GM23338 (cell line): ENCODE measurements around the gene FBXL19. TPM values are rescaled to one million over a fixed set of nuclear protein-coding genes. Genes with fewer than 3 reads are reported as not detected.

ENCODE experiments used
- ATAC-seq: fragments of 200-7000 bp; cut with Tn5 transposase; 3 replicates; pipeline ENCODE4 v1.9.1; 2020
- DNase-seq: peaks from one replicate; pipeline ENCODE4 v3.0.0-alpha.2; 2015; ENCODE audit warnings: low spot score
- H2AFZ ChIP-seq: fragments of 200-600 bp; sonication (generic); 2 replicates; pipeline ENCODE4 v1.8.0; 2016; ENCODE audit warnings: antibody characterized with exemption, mild to moderate bottlenecking, moderate library complexity
- H3F3A ChIP-seq: fragments of 200-600 bp; sonication (generic); replicated peaks from 2 replicates; pipeline ENCODE4 v1.8.0; 2017; ENCODE audit warnings: antibody characterized with exemption, mixed run types, low read depth
- H3K27ac ChIP-seq: fragments of 200-600 bp; sonication (generic); 2 replicates; pipeline ENCODE4 v1.6.1; 2016; ENCODE audit warnings: low read depth
- H3K27me3 ChIP-seq: fragments of 200-600 bp; sonication (generic); 2 replicates; pipeline ENCODE4 v1.8.0; 2016; ENCODE audit warnings: mild to moderate bottlenecking, mixed run types, moderate library complexity; ENCODE audit not compliant: insufficient read depth
- H3K36me3 ChIP-seq: fragments of 200-600 bp; sonication (generic); 2 replicates; pipeline ENCODE4 v1.8.0; 2016; ENCODE audit warnings: mild to moderate bottlenecking; ENCODE audit not compliant: insufficient read depth
- H3K4me1 ChIP-seq: fragments of 200-600 bp; sonication (generic); 2 replicates; pipeline ENCODE4 v1.8.0; 2016; ENCODE audit warnings: mild to moderate bottlenecking, moderate library complexity; ENCODE audit not compliant: insufficient read depth
- H3K4me2 ChIP-seq: fragments of 200-600 bp; sonication (generic); 2 replicates; pipeline ENCODE4 v1.7.1; 2017; ENCODE audit warnings: mixed run types
- H3K4me3 ChIP-seq: fragments of 200-600 bp; sonication (generic); 2 replicates; pipeline ENCODE4 v1.6.1; 2016; ENCODE audit warnings: mixed run types
- H3K79me2 ChIP-seq: fragments of 200-600 bp; sonication (generic); replicated peaks from 2 replicates; pipeline ENCODE4 v1.8.0; 2017; ENCODE audit warnings: mild to moderate bottlenecking; ENCODE audit not compliant: insufficient read depth
- H3K9me2 ChIP-seq: fragments of 200-600 bp; sonication (generic); 2 replicates; pipeline ENCODE4 v1.8.0; 2017; ENCODE audit not compliant: insufficient read depth
- H4K20me1 ChIP-seq: fragments of 200-600 bp; sonication (generic); replicated peaks from 2 replicates; pipeline ENCODE4 v1.8.0; 2017; ENCODE audit warnings: mild to moderate bottlenecking; ENCODE audit not compliant: insufficient read depth
- H3K27ac Mint-ChIP-seq: 2 replicates; pipeline ENCODE4 v1.8.0; 2020; ENCODE audit warnings: inconsistent platforms, mild to moderate bottlenecking, moderate library complexity, mixed read lengths
- H3K27me3 Mint-ChIP-seq: 3 replicates; pipeline ENCODE4 v1.8.0; 2022; ENCODE audit warnings: low read depth, mild to moderate bottlenecking, moderate library complexity, mixed read lengths, inconsistent platforms; ENCODE audit not compliant: insufficient read depth, poor library complexity
- H3K36me3 Mint-ChIP-seq: 3 replicates; pipeline ENCODE4 v1.8.0; 2021; ENCODE audit warnings: low read depth, mild to moderate bottlenecking, inconsistent platforms, moderate library complexity, mixed read lengths
- H3K4me1 Mint-ChIP-seq: 3 replicates; pipeline ENCODE4 v1.8.0; 2020; ENCODE audit warnings: mild to moderate bottlenecking, inconsistent platforms, mixed read lengths
- H3K4me3 Mint-ChIP-seq: 3 replicates; pipeline ENCODE4 v1.8.0; 2021; ENCODE audit warnings: moderate library complexity, mild to moderate bottlenecking, inconsistent platforms, mixed read lengths
- H3K9me3 Mint-ChIP-seq: 3 replicates; pipeline ENCODE4 v1.8.0; 2020; ENCODE audit warnings: moderate library complexity, mild to moderate bottlenecking, inconsistent platforms, mixed read lengths
- CREB1 ChIP-seq: fragments of 250-450 bp; sonication (Bioruptor Pico); IDR thresholded peaks from 2 replicates; pipeline ENCODE4 v1.5.0; 2020; ENCODE audit warnings: low read depth, mild to moderate bottlenecking, moderate library complexity
- EZH2phosphoT487 ChIP-seq: fragments of 200-600 bp; sonication (generic); IDR thresholded peaks from one replicate; pipeline ENCODE4 v1.8.1; 2018; ENCODE audit warnings: antibody characterized with exemption; ENCODE audit not compliant: unreplicated experiment
- JUNB ChIP-seq: IDR thresholded peaks from one replicate; pipeline ENCODE4 v1.6.1; 2016; ENCODE audit warnings: antibody characterized with exemption; ENCODE audit not compliant: unreplicated experiment
- NANOG ChIP-seq: IDR thresholded peaks from 2 replicates; pipeline ENCODE4 v1.6.1; 2016; ENCODE audit warnings: antibody characterized with exemption, borderline replicate concordance
- ZNF114 ChIP-seq: fragments of 250-450 bp; sonication (Bioruptor Pico); IDR thresholded peaks from 2 replicates; pipeline ENCODE4 v1.5.0; 2020; ENCODE audit warnings: mild to moderate bottlenecking, moderate library complexity
- polyA plus RNA-seq: library from polyadenylated mRNA; unstranded; fragments of >200 nt; fragmentation: Nextera tagmentation; extraction: Ambion mirVana; gene quantifications from 2 replicates; pipeline ENCODE4 v1.2.1, GENCODE V29; 2016
- total RNA-seq: library from RNA; depleted of rRNA; stranded (reverse); fragments of >200 nt; shearing (Covaris generic); gene quantifications from 2 replicates; pipeline ENCODE4 v1.2.3, GENCODE V29; 2014
- TF ChIP-seq, protein P1 (sequence below): IDR thresholded peaks from 2 replicates; pipeline ENCODE4 v1.6.1; 2016; ENCODE audit warnings: antibody characterized with exemption
- TF ChIP-seq, protein P2 (sequence below), 2 experiments: fragments of 200-600 bp in 1 of 2; sonication (generic) in 1 of 2; conservative IDR thresholded peaks; 2 replicates each; pipeline versions ENCODE4 v1.5.1 to v1.6.1; 2016 to 2017; ENCODE audit warnings: antibody characterized with exemption in 2 of 2, low read depth in 2 of 2, mild to moderate bottlenecking in 2 of 2, moderate library complexity in 1 of 2
- TF ChIP-seq, protein P3 (sequence below): fragments of 250-450 bp; sonication (Bioruptor Pico); IDR thresholded peaks from 2 replicates; pipeline ENCODE4 v1.5.0; 2020; ENCODE audit warnings: mild to moderate bottlenecking, moderate library complexity

FBXL19 gene
- total and polyA plus RNA-seq, 2 experiments from 2014 or later, result 12.5 to 71.5 TPM

DNA sequence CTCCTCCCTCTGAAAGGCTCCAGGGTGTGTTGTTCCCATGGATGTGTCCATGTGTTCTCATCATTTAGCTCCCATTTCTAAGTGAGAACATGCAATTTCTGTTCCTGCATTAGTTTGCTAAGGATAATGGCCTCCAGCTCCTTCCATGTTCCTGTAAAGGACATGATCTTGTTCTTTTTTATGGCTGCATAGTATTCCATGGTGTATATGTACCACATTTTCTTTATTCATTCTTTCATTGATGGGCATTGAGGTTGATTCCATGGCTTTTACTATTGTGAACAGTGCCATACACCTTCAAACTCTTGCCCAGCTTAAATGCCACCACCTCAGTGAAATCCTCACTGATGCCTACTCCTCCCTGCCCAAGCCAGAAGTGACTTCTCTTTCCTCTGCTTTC, 21.0 kb downstream of the FBXL19 start:
- peaks cover 57% of the 10 kb centered on the region for H3K36me3 Mint-ChIP-seq

More for the DNA sequence above, 21.0 kb downstream of the FBXL19 start:
- Histone ChIP-seq H3K4me1 (peaks cover 6% of the 10 kb centered on the region; the same call in 1 of the 2 replicates), H3K79me2 (peaks cover 16% of the 10 kb centered on the region; the same call in 1 of the 2 replicates), H3K4me2 (no peak overlapping the region), H3K27ac (no peak overlapping the region), H3K27me3 (no peaks in the 10 kb centered on the region), H3K4me3 (no peak overlapping the region), H3F3A (peaks cover 29% of the 10 kb centered on the region), H2AFZ (no peak overlapping the region), H4K20me1 (peaks cover 9% of the 10 kb centered on the region), H3K9me2 (no peaks in the 10 kb centered on the region), H3K36me3 (peaks cover 16% of the 10 kb centered on the region)
- H3K4me3 Mint-ChIP-seq, result no peak overlapping the region
- H3K4me1 Mint-ChIP-seq, result peaks cover 29% of the 10 kb centered on the region
- no peak for DNase-seq
- no peak for ATAC-seq
- H3K27ac Mint-ChIP-seq, result no peak overlapping the region
- H3K9me3 Mint-ChIP-seq, result no peaks in the 10 kb centered on the region
- H3K27me3 Mint-ChIP-seq, result peaks cover 25% of the 10 kb centered on the region
- TF ChIP-seq, protein P1, sequence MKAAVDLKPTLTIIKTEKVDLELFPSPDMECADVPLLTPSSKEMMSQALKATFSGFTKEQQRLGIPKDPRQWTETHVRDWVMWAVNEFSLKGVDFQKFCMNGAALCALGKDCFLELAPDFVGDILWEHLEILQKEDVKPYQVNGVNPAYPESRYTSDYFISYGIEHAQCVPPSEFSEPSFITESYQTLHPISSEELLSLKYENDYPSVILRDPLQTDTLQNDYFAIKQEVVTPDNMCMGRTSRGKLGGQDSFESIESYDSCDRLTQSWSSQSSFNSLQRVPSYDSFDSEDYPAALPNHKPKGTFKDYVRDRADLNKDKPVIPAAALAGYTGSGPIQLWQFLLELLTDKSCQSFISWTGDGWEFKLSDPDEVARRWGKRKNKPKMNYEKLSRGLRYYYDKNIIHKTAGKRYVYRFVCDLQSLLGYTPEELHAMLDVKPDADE, result no peak
- TF ChIP-seq EZH2phosphoT487 (no peak), ZNF114 (CRISPR knock-in tag) (no peak), JUNB (no peak), CREB1 (CRISPR knock-in tag) (no peak), NANOG (no peak)
- TF ChIP-seq, protein P2, sequence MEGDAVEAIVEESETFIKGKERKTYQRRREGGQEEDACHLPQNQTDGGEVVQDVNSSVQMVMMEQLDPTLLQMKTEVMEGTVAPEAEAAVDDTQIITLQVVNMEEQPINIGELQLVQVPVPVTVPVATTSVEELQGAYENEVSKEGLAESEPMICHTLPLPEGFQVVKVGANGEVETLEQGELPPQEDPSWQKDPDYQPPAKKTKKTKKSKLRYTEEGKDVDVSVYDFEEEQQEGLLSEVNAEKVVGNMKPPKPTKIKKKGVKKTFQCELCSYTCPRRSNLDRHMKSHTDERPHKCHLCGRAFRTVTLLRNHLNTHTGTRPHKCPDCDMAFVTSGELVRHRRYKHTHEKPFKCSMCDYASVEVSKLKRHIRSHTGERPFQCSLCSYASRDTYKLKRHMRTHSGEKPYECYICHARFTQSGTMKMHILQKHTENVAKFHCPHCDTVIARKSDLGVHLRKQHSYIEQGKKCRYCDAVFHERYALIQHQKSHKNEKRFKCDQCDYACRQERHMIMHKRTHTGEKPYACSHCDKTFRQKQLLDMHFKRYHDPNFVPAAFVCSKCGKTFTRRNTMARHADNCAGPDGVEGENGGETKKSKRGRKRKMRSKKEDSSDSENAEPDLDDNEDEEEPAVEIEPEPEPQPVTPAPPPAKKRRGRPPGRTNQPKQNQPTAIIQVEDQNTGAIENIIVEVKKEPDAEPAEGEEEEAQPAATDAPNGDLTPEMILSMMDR (conservative IDR thresholded peaks at IDR 0.05; ENCODE audit: low read depth in 2 of 2), result no peak
- TF ChIP-seq, protein P3, sequence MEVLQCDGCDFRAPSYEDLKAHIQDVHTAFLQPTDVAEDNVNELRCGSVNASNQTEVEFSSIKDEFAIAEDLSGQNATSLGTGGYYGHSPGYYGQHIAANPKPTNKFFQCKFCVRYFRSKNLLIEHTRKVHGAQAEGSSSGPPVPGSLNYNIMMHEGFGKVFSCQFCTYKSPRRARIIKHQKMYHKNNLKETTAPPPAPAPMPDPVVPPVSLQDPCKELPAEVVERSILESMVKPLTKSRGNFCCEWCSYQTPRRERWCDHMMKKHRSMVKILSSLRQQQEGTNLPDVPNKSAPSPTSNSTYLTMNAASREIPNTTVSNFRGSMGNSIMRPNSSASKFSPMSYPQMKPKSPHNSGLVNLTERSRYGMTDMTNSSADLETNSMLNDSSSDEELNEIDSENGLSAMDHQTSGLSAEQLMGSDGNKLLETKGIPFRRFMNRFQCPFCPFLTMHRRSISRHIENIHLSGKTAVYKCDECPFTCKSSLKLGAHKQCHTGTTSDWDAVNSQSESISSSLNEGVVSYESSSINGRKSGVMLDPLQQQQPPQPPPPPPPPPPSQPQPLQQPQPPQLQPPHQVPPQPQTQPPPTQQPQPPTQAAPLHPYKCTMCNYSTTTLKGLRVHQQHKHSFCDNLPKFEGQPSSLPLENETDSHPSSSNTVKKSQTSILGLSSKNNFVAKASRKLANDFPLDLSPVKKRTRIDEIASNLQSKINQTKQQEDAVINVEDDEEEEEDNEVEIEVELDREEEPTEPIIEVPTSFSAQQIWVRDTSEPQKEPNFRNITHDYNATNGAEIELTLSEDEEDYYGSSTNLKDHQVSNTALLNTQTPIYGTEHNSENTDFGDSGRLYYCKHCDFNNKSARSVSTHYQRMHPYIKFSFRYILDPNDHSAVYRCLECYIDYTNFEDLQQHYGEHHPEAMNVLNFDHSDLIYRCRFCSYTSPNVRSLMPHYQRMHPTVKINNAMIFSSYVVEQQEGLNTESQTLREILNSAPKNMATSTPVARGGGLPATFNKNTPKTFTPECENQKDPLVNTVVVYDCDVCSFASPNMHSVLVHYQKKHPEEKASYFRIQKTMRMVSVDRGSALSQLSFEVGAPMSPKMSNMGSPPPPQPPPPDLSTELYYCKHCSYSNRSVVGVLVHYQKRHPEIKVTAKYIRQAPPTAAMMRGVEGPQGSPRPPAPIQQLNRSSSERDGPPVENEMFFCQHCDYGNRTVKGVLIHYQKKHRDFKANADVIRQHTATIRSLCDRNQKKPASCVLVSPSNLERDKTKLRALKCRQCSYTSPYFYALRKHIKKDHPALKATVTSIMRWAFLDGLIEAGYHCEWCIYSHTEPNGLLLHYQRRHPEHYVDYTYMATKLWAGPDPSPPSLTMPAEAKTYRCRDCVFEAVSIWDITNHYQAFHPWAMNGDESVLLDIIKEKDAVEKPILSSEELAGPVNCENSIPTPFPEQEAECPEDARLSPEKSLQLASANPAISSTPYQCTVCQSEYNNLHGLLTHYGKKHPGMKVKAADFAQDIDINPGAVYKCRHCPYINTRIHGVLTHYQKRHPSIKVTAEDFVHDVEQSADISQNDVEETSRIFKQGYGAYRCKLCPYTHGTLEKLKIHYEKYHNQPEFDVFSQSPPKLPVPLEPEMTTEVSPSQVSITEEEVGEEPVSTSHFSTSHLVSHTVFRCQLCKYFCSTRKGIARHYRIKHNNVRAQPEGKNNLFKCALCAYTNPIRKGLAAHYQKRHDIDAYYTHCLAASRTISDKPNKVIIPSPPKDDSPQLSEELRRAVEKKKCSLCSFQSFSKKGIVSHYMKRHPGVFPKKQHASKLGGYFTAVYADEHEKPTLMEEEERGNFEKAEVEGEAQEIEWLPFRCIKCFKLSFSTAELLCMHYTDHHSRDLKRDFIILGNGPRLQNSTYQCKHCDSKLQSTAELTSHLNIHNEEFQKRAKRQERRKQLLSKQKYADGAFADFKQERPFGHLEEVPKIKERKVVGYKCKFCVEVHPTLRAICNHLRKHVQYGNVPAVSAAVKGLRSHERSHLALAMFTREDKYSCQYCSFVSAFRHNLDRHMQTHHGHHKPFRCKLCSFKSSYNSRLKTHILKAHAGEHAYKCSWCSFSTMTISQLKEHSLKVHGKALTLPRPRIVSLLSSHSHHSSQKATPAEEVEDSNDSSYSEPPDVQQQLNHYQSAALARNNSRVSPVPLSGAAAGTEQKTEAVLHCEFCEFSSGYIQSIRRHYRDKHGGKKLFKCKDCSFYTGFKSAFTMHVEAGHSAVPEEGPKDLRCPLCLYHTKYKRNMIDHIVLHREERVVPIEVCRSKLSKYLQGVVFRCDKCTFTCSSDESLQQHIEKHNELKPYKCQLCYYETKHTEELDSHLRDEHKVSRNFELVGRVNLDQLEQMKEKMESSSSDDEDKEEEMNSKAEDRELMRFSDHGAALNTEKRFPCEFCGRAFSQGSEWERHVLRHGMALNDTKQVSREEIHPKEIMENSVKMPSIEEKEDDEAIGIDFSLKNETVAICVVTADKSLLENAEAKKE (CRISPR knock-in tag), result no peak
